ENCODE data around the gene SRRT.

The SRRT gene, protein sequence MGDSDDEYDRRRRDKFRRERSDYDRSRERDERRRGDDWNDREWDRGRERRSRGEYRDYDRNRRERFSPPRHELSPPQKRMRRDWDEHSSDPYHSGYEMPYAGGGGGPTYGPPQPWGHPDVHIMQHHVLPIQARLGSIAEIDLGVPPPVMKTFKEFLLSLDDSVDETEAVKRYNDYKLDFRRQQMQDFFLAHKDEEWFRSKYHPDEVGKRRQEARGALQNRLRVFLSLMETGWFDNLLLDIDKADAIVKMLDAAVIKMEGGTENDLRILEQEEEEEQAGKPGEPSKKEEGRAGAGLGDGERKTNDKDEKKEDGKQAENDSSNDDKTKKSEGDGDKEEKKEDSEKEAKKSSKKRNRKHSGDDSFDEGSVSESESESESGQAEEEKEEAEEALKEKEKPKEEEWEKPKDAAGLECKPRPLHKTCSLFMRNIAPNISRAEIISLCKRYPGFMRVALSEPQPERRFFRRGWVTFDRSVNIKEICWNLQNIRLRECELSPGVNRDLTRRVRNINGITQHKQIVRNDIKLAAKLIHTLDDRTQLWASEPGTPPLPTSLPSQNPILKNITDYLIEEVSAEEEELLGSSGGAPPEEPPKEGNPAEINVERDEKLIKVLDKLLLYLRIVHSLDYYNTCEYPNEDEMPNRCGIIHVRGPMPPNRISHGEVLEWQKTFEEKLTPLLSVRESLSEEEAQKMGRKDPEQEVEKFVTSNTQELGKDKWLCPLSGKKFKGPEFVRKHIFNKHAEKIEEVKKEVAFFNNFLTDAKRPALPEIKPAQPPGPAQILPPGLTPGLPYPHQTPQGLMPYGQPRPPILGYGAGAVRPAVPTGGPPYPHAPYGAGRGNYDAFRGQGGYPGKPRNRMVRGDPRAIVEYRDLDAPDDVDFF

DNA sequence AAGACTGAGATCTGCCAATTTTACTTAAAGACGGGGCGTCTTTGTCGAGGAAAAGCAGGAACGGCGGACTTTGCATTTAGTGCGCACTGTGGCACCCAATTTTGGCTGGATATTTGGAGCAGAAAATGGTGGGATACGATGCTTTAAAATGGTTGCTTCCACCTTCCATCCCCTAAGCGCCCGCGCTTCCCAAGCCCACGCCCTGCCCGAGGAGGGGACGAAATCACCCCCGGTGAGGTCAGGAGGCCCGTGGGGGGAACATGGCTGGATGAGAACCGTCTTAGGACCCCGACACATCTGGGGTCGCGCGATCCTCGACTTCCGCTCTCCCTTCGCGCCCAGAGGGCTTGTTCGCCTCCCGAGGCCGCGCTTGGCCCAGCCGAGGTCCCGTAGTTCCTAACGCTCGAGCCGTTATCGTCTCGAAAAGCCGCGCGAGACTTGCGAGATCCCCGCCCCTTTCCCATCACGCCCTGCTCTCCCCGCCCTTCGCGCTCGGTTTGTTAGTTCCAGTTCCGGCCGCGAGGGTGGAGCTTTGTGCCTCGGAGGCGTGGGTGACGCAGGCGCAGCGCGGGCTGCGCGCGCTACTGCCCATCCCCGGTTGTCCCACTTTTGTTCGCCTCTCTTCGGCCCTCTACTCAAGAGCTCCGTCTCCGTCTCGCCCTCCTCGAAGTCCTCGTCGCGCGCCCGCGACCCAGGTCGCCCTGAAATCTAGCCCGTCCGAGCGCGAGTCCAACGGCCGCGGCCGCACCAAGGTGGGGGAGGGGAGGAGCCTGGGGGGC lies at the start of gene SRRT:
SRRT (plus strand) TSS at position 527 of the 779 bp plus-strand sequence. CDS start 488 bp downstream, outside the sequence.
- peak; percentile 99 for DNase-seq

DNA sequence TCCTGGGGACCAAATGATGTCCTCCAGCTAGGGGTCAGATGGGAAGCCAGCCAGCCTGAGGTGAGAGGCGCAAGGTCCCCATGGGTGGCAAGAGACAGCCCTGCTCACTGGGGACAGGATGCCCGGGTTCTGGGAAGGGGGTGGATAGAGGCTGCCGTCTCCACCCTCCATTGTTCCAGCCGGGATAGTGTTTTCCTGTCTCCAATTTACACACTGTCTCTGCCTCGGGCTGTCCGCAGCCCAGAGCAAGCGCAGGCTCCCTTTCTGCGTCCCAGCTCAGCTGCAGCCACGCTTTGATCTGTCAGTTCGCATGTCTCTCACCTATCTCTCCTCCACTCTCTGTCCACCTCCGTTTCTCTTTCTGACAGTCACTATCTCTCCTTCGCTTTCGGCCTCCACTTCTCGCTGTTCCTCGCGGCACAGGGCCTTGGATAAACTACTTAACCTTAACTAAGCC lies 49.7 kb upstream of the SRRT start:
- no peak for DNase-seq

DNA sequence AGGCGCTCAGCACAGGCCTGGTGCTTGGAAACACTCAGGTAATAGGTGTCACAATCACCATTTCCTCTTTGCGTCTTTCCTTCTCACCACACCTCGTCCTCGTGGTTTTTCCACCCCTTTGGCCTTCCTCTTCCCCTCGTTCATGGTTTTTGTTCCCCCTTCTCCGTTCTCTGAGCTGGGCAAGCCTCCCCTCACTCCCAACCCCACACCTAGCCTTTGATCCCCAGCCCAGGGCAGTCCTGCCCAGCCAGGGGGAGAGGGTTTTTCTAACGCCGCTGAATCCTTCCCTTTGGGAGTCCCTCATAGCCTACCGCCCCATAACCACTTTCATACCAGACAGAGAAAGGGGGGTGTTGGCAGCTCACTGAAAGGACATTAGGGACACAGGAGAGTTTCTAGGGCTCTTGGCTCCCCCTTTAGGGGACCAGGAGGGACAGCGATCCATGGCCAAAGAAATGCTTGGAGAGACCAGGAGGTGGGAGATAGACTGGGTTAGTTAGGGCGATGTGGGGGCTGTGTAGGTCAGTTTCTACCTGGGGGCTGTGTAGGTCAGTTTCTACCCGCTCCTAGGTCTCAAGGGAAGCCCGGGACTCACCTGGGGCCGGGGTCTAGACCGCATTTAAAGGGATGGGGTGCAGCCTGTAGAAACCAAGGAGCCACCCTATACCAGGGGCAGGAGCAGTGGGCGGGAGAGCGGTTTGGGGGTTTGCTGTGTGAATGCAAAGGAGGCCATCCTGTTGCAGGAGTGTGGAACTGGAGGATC lies 49.0 kb upstream of the SRRT start:
- no peak for DNase-seq

DNA sequence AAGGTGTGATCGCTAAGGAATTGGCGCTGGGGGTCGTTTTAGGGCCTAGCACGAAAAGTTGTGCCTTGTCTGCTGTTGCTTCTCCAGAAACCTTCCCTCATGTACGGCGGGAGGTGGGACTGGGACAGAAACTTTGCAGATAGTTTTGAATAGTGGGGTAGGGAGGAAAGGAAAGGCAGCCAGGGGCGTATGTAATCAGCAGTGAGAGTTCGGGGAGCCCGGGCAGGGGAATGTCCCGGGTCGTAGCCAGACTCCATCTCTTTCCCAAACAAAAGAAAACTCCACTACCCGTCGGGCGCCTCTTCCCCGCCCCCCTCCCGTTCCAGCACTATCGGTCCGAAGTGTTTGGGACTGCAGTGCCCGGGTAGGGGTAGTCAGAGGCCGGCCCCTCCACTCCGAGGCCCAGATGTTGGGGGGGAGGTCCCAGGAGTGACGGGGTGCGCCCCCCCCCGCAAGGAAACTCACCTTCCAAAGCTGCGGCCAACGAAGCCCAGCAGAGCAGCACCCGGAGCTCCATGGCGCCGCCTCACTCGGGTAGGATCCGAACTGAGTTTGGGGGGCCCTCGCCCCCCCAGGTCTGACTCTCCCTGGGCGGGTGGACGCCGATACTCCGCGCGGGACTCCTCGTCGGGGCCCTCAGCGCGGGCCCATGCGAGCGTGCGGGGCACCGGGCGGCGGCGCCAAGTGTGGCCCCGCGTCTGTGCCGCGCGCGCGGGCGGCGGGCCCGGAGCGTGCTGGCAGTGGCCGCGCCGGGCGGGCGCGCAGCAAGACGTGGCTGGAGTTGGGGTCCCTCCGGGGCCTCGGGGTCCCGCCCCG lies 48.2 kb upstream of the SRRT start:
- no peak for DNase-seq

DNA sequence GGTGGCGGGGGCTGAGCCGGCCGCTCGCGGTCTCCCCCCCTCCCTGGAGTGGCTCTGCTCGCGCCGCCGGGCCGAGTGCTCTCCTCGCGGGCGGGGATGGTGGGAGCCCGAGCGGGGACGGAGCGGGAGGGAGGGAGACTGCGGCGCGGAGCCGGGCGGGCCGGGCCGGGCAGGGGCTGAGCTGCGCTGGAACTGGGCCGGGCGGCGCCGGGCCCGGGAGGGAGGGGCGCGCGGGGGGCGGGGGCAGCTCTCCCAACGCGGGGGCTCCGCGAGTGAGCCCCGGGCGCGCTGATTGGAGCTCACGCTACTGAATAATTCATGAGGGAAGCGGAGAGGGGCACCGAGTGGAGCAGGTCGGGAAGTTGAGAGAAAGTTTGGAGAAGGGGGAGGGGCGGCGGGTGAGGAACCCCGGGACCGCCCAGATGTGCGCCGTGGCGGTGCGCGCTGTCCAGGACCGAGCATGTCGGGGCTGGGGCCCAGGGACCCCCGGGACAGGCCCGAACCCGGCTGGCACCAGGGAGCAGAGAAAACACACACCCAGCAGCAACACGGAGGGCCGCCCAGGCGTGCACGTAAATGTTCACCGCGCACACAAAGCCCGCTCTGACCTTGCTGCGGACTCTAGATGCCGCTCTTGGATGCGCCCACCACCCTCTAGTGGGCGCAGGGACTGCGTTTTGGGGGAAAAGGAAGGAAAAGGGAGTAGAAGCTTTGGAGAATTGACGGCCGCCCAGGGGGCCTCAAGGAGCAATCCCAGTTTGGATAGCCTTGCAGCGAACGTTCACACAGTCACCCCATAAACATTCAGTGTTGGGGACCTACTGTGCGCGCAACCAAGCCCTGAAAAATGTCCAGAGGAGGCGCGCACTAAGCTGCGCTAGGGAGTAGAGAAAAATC lies 47.3 kb upstream of the SRRT start, which contains the start of gene EPHB4:
EPHB4 (minus strand) TSS at position 194 of the 897 bp plus-strand sequence. CDS start 493 bp downstream, outside the sequence.
- peak; percentile 13 for DNase-seq

DNA sequence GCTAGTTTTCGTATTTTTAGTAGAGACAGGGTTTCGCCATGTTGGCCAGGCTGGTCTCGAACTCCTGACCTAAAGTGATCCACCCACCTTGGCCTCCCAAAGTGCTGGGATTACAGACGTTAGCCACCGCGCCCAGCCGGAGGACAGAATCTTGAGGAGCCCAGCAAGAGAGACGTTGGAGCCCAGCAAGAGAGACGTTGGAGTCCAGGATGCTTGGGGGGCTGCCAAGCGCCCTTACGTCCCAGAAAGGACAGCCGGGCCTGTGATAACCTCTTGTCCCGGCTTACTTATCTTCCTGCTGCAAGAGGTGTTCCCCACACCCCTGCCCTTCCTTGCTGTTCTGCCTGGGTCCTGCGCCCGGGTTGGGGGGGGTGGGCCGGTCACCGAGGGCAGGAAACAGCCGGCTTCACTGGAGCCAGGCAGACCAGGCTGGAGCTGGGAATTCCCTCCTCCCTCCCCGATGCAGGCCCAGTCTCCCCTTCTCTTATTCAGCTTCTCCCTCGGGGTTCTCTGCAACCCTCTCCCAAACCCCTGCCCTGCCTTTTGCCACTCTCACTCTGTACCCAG lies 45.7 kb upstream of the SRRT start:
- DNase-seq: no peak

DNA sequence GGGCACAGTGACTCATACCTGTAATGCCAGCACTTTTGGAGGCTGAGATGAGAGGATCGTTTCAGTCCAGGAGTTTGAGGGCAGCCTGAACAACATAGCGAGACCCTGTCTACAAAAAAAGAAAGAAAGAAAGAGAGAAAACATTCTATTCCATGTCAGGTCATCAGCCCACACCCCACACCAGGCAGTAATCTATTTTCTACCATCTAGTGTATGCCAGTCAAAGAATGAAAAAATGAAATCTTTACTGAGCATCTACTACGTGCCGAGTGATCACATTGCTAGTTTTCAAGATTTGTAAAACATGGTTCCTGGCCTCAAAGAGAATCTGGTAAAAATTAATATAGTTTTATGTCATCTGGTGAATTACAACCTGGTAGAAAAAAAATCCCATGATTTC lies 44.5 kb upstream of the SRRT start:
- DNase-seq: no peak

DNA sequence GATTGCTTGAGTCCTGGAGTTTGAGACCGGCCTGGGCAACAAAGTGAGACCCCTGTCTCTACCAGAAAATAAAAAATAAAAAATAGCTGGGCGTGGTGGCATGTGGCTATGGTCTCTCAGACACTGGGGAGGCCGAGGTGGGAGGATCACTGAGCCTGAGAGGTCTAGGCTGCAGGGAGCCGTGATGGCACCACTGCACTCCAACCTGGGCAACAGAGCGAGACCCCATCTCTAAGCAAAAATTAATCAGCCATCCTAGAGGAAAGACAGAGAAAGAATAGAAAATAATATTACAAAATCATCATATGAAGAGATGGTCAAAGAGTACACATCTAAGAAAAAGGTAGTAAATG lies 42.6 kb upstream of the SRRT start:
- DNase-seq: no peak

DNA sequence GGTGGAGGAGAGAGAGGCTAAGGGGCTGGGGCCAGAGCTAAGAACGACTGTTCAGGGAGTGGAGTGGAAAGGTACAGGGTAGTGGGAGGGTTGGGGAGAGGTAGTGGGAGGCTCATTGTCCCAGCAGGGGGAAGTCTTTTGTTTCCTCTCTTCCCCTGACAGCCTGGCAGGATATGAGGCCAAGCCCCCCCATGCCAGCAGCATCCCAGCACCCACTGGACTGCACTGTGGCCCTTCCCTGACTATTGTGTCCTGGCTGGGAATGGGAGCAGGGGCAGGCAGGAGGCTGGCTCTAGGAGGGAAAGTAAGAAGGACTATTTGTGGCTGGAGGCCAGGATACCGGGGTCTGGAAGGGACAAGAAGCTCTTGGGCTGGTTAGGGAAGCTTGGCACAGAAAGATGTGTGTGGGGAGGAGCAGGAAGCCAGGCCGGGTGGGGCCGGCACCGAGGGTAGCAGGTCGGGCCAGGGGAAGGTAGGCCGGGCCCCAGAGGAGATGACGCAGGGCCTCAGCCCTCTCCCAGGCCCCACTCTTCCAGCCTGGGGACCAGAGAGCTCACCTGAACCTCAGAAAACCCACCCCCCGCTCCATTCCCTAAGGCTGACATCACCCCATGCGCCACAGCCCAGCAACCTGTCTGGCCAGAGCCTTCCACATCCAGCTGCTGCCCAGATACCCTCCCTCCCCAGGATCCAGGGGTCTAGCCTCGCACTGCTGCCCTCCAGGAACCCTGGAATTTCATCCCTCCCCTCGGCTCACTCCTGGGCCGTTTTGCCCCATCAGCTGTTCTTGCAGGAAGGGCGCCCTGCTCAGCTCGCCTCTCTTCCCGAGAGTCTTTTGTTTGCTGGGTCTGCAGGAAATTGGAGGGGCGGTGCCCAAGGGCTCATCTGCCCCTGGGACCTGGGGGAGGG lies 38.7 kb upstream of the SRRT start:
- DNase-seq: no peak

DNA sequence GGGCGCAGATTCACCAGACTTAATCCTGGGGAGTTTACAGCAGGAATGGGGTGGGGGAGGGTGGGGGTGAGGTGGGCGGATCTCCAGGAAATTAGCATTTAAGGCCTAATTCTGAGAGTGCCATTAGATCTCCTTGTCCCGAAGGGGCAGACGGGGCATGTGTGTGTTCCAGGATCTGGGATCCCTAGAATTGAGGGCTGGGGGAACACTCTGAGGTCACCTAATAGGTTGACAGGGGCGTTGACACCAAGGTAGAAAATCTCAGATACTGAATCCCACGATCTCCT lies 38.1 kb upstream of the SRRT start:
- DNase-seq: no peak

DNA sequence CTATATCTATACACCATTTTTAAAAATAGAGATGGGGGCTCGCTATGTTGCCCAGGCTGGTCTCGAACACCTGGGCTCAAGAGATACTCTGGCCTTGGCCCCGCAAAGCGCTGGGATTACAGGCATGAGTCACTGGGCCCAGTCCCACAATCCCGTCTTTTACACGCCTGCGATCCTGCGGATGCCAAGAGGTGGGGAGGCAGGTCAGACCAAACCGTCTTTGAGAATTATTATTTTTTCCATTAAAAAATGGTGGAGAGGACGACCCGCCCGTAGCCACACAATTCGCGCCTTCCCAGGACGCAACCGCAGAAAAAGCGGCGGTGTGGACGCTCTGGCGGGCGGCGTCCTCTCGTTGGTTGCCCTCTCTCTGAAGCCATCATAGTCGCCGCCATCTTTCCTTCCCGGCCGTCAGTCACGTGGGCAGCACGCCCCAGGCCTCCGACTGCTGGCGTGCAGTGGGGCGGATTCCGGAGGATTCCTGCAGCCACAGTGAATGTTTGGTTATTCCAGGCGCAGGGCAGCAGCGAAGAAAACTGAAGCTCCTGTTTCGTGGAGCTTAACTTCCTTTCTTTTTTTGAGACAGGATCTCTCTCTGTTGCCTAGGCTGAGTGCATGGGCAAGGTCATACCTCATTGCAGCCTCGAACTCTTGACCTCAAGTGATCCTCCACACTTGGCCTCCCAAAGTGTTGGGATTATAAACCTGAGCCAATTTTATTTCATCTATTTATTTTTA lies 37.6 kb upstream of the SRRT start:
- peak; percentile 82 for DNase-seq

DNA sequence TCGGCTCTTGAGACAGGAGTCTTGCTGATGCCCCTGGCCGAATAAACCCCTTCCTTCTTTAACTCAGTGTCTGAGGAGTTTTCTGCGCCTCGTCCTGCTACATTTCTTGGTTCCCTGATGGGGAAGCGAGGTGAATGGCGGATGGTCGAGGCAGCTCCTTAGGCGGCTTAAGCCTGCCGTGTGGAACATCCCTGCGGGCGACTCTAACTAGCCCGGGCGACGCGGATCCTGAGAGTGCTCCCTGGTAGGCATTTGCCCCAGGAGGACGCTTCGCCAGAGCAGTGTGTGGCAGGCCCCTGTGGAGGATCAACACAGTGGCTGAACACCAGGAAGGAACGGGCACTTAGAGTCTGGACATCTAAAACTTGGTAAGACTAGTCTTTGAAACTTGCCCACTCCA lies 35.5 kb upstream of the SRRT start:
- DNase-seq: no peak

DNA sequence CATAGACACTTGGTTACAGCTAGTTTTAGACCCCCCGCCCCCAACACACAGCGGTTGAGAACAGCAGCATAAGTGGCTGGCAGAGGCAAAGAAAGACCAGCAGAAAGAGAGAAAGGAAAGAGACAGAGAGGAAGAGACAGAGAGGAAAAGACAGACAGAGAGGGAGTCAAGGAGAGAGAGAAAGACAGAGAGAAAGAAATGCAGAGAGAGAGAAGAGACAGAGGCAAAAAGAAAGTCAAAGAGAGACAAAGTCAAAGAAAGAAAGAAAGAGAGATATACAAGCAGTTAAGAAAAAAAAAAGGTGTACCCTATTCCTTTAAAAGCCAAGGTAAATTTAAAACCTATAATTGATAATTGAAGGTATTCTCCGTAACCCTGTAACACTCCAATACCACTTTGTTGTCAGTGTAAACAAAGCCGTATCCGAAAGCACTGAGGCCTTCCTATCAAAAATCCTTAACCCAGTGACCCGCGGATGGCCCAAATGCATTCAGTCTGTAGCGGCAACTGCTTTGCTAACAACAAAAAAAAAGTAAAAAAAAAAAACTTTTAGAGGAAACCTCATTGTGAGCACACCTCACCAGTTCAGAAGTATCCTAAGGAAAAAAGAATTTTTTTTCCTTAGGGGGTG lies 34.3 kb upstream of the SRRT start:
- DNase-seq: no peak

DNA sequence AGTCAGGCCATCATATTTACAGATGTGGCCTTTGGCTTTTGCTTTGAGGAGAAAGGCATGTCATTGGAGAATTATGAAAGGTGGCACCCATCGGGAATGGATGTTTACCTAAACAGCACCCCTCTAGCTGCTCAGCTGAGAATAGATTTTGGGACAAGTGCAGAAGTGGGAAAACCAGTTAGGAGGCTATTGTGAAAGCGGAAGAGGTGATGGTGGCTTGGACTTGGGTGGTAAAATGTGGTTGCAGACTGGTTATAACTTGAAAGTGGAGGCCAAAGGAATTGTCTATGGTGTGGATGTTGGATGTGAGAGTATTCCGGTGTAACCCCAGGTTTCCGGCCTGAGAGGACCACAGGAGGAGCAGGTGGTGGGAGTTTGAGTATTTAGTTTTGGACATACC lies 27.5 kb upstream of the SRRT start:
- no peak for DNase-seq

DNA sequence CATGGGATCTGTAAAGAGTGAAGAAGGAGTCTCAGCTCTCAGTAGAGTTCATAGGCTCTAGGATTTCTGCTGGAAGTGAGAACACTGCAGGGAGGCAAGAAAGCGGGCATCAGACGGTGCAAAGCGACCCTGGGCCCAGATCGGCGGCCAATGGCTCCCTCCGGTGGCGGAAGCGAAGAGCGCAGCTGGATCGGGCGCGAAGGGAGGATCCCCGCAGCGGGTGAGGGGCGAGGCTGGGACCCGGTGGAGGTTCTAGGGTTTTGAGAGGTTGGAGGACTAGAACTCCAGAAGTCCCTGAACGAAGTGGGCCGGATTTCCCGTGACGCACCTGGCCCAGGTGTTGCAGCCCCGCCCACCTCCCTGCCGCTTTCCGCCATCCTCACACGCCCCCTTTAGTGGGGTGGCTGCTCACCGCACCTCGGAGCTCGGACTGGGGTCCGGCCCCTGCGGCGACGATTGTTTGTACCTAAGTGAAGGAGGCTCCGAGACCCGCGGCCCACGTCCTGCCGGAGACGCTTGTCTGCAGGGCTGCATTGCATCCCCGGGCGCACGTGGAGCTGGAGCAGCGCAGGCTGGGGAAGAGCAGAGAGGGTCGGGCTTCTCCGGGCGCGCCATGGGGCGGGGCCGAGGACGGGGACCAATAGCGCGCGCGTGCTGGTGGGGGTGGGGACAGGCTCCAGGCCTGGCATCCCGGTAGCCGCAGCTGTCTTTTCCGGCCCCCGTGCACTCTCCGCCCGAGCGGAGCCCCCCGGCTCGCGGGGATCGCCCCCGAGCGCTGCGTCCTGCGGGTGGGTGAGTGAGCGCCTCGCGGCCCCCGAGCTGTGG lies 22.6 kb upstream of the SRRT start, which contains the start of gene SLC12A9:
SLC12A9 (plus strand) TSS at position 666 of the 825 bp plus-strand sequence. CDS start 1,485 bp downstream, outside the sequence.
- peak; percentile 88 for DNase-seq

DNA sequence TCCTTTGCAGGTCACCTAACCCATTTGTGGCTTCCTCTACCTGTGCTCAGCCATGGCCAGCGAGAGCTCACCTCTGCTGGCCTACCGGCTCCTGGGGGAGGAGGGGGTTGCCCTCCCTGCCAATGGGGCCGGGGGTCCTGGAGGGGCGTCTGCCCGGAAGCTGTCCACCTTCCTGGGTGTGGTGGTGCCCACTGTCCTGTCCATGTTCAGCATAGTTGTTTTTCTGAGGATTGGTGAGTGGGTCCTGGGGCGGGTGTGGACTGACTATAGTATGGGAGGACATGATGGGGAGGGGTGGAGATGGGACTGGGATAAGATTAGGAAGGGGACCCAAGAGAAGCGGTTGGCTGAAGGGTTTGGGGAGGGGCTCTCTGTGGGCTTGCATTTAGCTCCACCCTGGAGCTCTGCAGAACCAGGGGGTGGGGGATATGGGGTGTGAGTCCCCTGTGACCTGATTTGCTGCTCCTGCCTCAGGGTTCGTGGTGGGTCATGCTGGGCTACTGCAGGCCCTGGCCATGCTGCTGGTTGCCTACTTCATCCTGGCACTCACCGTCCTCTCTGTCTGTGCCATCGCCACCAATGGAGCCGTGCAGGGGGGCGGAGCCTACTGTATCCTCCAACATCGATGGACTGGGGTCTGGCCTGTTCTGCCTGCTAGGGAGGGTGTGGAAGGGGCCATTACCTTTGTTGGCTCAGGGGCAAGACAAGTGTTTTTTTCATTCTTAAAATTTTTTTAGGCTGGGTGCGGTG lies 20.6 kb upstream of the SRRT start:
- no peak for DNase-seq

Measured in stimulated activated CD4-positive, alpha-beta T cell treated with anti-CD3 and anti-CD28 coated beads, Interleukin-4, amount 100 ng/mL, for 1 hour (primary cell).